ENCODE results near the gene PALLD.
A peak's percentile ranks its signal among the peaks of the same experiment; 100 is the strongest.

DNA sequence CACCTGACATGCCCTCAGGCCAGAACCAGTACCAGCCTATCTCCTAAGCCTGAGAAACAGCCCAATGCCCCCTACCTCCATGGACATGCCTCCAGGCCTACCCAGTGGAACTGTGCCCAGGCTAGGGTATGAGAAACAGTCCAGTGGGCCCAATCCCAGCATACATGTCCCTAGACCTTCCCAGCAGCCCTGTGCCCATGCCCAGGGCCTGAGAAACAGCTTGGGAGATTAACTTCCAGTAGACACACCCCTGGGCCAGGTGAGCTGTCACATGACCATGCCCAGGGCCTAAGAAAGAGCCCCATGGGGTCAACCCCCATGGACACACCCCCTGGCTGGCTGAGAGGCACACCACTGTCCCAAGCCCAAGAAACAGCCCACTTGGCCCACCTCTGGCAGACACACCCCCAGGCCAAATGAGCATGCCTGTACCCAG, 434.4 kb downstream of the PALLD start:
- TF ChIP-seq POLR2AphosphoS5 (IDR thresholded peaks at IDR 0.05): peak in 2 of 4 donors; percentile 42 to 60
- TF ChIP-seq, protein P1, sequence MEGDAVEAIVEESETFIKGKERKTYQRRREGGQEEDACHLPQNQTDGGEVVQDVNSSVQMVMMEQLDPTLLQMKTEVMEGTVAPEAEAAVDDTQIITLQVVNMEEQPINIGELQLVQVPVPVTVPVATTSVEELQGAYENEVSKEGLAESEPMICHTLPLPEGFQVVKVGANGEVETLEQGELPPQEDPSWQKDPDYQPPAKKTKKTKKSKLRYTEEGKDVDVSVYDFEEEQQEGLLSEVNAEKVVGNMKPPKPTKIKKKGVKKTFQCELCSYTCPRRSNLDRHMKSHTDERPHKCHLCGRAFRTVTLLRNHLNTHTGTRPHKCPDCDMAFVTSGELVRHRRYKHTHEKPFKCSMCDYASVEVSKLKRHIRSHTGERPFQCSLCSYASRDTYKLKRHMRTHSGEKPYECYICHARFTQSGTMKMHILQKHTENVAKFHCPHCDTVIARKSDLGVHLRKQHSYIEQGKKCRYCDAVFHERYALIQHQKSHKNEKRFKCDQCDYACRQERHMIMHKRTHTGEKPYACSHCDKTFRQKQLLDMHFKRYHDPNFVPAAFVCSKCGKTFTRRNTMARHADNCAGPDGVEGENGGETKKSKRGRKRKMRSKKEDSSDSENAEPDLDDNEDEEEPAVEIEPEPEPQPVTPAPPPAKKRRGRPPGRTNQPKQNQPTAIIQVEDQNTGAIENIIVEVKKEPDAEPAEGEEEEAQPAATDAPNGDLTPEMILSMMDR (IDR thresholded peaks at IDR 0.05): no peak

Measured in sigmoid colon (tissue), 4 donors.